MCF 10A (cell line): ENCODE measurements around the gene ARMH3. TPM values are rescaled to one million over a fixed set of nuclear protein-coding genes. Genes with fewer than 3 reads are reported as not detected.

Source experiments
- BruUV-seq: library from RNA; stranded (reverse); fragments of 400-500 nt; replicated peaks from 2 replicates; lab custom pipeline; 2021; lab: Mats Ljungman, UMichigan
- CTCF ChIA-PET: fragments of 300-600 bp; sonication (Branson Sonifier 250); formaldehyde crosslinking; extraction: SDS; loops from one replicate; lab custom pipeline; 2021; ENCODE audit warnings: antibody characterized with exemption, inconsistent platforms; lab: Yijun Ruan, JAX
- POLR2A ChIA-PET: fragments of 300-600, 350-650 bp; sonication (Branson Sonifier 250); formaldehyde crosslinking; extraction: SDS; loops from one replicate; lab custom pipeline; 2020; ENCODE audit warnings: antibody characterized with exemption, inconsistent platforms; lab: Yijun Ruan, JAX
- DNase-seq: peaks from one replicate; pipeline ENCODE4 v3.0.0-alpha.2; 2018; ENCODE audit not compliant: unreplicated experiment
- H3K27ac Mint-ChIP-seq: one replicate; pipeline ENCODE4 v1.8.0; 2022; ENCODE audit warnings: mild to moderate bottlenecking, low read depth, mixed read lengths; ENCODE audit not compliant: unreplicated experiment
- H3K27me3 Mint-ChIP-seq: one replicate; pipeline ENCODE4 v1.8.0; 2022; ENCODE audit warnings: mixed read lengths; ENCODE audit not compliant: insufficient read depth, unreplicated experiment
- H3K36me3 Mint-ChIP-seq: one replicate; pipeline ENCODE4 v1.8.0; 2022; ENCODE audit warnings: mild to moderate bottlenecking, moderate library complexity, mixed read lengths; ENCODE audit not compliant: insufficient read depth, unreplicated experiment
- H3K4me1 Mint-ChIP-seq: one replicate; pipeline ENCODE4 v1.8.0; 2022; ENCODE audit warnings: mixed read lengths; ENCODE audit not compliant: insufficient read depth, unreplicated experiment
- H3K4me3 Mint-ChIP-seq: one replicate; pipeline ENCODE4 v1.8.0; 2022; ENCODE audit warnings: mild to moderate bottlenecking, moderate library complexity, mixed read lengths; ENCODE audit not compliant: unreplicated experiment
- H3K9me3 Mint-ChIP-seq: one replicate; pipeline ENCODE4 v1.8.0; 2022; ENCODE audit warnings: mixed read lengths; ENCODE audit not compliant: unreplicated experiment
- intact Hi-C: fragments of 100-400 bp; cut with micrococcal nuclease; formaldehyde crosslinking; loops from 2 replicates; pipeline ENCODE4 v1.14.1; 2022
- total RNA-seq: library from RNA; stranded (reverse); gene quantifications from 2 replicates; pipeline ENCODE4 v1.2.3, GENCODE V29; 2022
- TF ChIP-seq, protein P1 (sequence below): fragments of 200-600 bp; IDR thresholded peaks from one replicate; pipeline ENCODE4 v1.8.0; 2022; ENCODE audit warnings: antibody characterized with exemption, mild to moderate bottlenecking; ENCODE audit not compliant: unreplicated experiment

Gene ARMH3
- total RNA-seq, 1 experiment from 2014 or later = 17.6 TPM

DNA sequence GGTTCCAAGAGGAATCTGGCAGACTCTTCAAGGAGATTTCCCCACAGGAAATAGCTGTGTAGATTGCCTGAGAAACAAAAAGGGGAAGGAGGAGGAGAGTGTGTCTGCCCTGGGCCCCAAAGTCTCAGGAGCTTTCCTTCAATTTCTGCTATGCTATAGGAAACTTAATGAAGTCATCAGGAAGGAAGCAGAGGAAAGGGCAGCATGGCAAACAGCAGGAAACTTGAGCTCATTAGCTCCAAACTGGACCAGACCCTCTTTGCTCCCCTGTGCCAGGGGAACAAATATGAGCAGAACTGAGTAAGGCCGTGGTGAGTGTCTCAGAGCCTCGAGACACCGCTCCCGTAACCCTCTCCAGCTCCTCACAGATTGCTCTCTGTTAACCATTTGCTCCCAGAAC is 207.6 kb downstream of the ARMH3 start:
- Mint-ChIP-seq H3K4me1 (no peaks in the 10 kb centered on the region), H3K4me3 (no peak overlapping the region), H3K9me3 (no peaks in the 10 kb centered on the region), H3K36me3 (peaks cover 38% of the 10 kb centered on the region), H3K27me3 (no peaks in the 10 kb centered on the region), H3K27ac (no peak overlapping the region)
- no peak for DNase-seq
- TF ChIP-seq, protein P1, sequence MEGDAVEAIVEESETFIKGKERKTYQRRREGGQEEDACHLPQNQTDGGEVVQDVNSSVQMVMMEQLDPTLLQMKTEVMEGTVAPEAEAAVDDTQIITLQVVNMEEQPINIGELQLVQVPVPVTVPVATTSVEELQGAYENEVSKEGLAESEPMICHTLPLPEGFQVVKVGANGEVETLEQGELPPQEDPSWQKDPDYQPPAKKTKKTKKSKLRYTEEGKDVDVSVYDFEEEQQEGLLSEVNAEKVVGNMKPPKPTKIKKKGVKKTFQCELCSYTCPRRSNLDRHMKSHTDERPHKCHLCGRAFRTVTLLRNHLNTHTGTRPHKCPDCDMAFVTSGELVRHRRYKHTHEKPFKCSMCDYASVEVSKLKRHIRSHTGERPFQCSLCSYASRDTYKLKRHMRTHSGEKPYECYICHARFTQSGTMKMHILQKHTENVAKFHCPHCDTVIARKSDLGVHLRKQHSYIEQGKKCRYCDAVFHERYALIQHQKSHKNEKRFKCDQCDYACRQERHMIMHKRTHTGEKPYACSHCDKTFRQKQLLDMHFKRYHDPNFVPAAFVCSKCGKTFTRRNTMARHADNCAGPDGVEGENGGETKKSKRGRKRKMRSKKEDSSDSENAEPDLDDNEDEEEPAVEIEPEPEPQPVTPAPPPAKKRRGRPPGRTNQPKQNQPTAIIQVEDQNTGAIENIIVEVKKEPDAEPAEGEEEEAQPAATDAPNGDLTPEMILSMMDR = no peak
- POLR2A ChIA-PET = interaction anchor here (1.3 kb wide), 1 partner anchor 211 kb away, joined by 3 read pairs; no protein-coding TSS in a partner anchor
- CTCF ChIA-PET = interaction anchor here (0.6 to 2.5 kb wide), 6 partner anchors 11 to 224 kb away, joined by 3 to 7 read pairs (median 4); no protein-coding TSS in a partner anchor
- no TSS peak for BruUV-seq
- intact Hi-C loops = no loop called here

DNA sequence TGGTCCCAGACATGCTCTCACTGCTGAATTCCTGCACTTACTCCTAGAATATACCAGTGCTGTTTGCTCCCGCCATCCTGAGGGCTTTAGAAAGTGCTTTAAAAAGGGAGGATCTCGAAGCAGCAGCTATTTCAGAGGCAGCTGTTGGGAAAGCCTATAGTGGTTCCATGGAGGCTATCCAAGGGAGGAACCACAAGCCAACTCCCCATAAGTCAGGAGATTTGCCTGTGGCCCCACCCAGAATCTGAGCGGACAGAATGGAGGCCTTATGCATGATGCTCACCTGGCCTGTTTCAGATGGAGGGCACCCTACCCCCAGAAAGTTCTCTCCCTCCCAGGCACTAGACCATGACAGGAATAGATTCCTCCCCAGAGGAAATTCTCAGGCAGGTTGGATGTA is 210.1 kb downstream of the ARMH3 start:
- Mint-ChIP-seq H3K27me3 (no peaks in the 10 kb centered on the region), H3K4me1 (no peaks in the 10 kb centered on the region), H3K9me3 (no peaks in the 10 kb centered on the region), H3K36me3 (peaks cover 38% of the 10 kb centered on the region), H3K27ac (no peak overlapping the region), H3K4me3 (no peak overlapping the region)
- ChIA-PET CTCF (interaction anchor here (1.1 to 3.7 kb wide), 3 partner anchors 10 to 227 kb away, joined by 4 to 25 read pairs (median 4); no protein-coding TSS in a partner anchor), POLR2A (interaction anchor here (1.0 kb wide), 1 partner anchor 14 kb away, joined by 3 read pairs; no protein-coding TSS in a partner anchor)
- intact Hi-C loops = no loop called here
- TF ChIP-seq, protein P1 = no peak
- no peak for DNase-seq
- no TSS peak for BruUV-seq

DNA sequence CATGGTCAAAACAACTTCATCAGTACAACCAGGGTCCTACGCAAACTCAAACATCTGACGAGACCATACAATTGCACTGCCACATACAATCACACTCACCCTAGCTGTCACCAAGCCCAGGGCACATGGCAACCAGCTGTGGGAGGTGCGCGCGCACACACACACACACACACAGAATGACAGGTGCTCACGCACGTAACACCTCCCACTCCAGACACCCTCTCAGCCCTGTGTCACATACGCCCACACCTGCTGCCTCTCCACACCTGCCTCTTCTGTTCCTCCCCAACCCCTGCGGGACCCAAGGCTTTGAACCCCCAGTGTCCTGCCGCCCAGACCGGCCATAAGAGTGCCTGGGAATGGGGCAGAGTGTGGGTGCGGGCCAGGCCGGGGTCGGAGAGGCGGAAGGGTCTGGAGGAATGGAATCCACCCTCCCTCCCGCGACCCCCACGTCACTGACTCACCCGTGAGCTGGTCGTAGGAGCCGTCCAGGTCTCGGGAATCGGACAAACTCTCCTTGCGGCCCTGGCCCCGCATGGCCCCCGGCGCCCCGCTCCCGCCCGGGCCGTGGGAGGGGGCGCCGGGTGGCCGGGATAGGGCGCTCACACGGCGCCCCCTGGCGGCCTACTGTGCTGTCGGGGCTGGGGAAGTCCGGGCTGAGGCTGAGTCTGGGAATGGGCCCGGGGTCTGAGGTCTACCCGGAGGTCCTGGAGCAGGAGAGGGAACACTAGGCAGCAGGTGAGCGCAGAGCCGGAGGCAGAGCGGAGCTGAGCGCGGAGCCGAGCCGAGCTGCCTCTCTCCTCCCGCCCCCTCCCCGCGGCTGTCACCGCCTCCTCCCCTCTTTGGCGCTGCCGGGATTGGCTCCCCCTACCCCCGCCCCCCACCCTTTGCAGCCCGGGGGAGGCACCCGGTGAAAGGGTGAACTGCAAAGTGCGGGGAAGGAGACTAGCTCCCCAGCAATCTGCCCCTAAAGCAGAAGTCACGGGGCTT is 212.6 kb downstream of the ARMH3 start, which contains the start of gene KCNIP2:
Gene KCNIP2 (minus strand): TSS at position 769 of the 990 bp plus-strand sequence. CDS start 232 bp downstream, at position 537.
- H3K27me3 Mint-ChIP-seq = no peaks in the 10 kb centered on the region
- DNase-seq = no peak
- TF ChIP-seq, protein P1 = peak; percentile 27
- no peak within 1 kb of the TSS for H3K4me3 Mint-ChIP-seq
- peaks cover 15% of the 10 kb centered on the region for H3K4me1 Mint-ChIP-seq
- ChIA-PET POLR2A (interaction anchor here (1.5 kb wide), 1 partner anchor 8 kb away, joined by 3 read pairs; no protein-coding TSS in a partner anchor), CTCF (interaction anchor here (0.7 to 0.8 kb wide), 2 partner anchors 104 to 115 kb away, joined by 3 read pairs; no protein-coding TSS in a partner anchor)
- no peaks in the 10 kb centered on the region for H3K9me3 Mint-ChIP-seq
- BruUV-seq = no TSS peak
- no peak within 1 kb of the TSS for H3K27ac Mint-ChIP-seq
- intact Hi-C loops = no loop called here
- H3K36me3 Mint-ChIP-seq = peaks cover 33% of the 10 kb centered on the region

DNA sequence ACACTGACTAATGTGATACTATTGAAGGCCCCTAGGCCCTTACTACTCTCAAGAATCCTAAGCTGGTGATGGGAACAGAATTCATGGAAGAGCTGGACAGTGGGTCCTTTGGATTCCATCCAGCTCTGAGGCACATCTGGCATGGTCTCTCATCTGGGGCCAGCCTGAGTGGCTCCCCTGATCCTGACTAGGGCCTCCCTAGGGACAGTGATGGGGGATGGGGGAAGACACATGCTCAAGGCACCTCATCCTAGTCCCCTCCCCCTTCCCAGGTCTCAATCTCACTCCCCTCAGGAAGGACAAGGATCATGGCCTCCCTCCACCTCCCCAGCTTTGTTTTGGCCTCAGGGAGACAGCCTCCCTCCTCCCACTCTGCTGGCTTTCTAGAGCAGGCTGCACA is 214.1 kb downstream of the ARMH3 start:
- no TSS peak for BruUV-seq

More for the DNA sequence above, 214.1 kb downstream of the ARMH3 start:
- intact Hi-C loops = no loop called here
- TF ChIP-seq, protein P1 = no peak
- H3K4me1 Mint-ChIP-seq = peaks cover 15% of the 10 kb centered on the region
- no peak overlapping the region for H3K27ac Mint-ChIP-seq
- peaks cover 24% of the 10 kb centered on the region for H3K36me3 Mint-ChIP-seq
- ChIA-PET CTCF (interaction anchor here (0.5 to 3.5 kb wide), 30 partner anchors 10 to 425 kb away, joined by 3 to 69 read pairs (median 5); partner anchors contain the start of gene HPS6), POLR2A (interaction anchor here (1.5 kb wide), 1 partner anchor 9 kb away, joined by 3 read pairs; no protein-coding TSS in a partner anchor)
- no peak overlapping the region for H3K4me3 Mint-ChIP-seq
- no peaks in the 10 kb centered on the region for H3K9me3 Mint-ChIP-seq
- no peak for DNase-seq
- no peaks in the 10 kb centered on the region for H3K27me3 Mint-ChIP-seq
